MG63 (cell line): Measurements from ENCODE around the gene METAP2. TPM values are rescaled to one million over a fixed set of nuclear protein-coding genes. Genes with fewer than 3 reads are reported as not detected.
A peak's percentile ranks its signal among the peaks of the same experiment; 100 is the strongest.
"Not testable (repeated sequence)": the region's sequence is repeated elsewhere in the genome, so short reads cannot be mapped to it uniquely, and the experiment has no call there.

ENCODE experiments used
- DNase-seq: peaks from one replicate; pipeline ENCODE4 v3.0.0-alpha.2; 2020
- H3K27me3 ChIP-seq: fragments of 250-450 bp; sonication (Bioruptor Pico); 2 replicates; pipeline ENCODE4 v1.5.1; 2020; ENCODE audit warnings: mild to moderate bottlenecking, moderate library complexity
- H3K36me3 ChIP-seq: fragments of 250-450 bp; sonication (Bioruptor Pico); 2 replicates; pipeline ENCODE4 v1.5.1; 2020; ENCODE audit warnings: mild to moderate bottlenecking, moderate library complexity
- H3K4me3 ChIP-seq: fragments of 250-450 bp; sonication (Bioruptor Pico); 2 replicates; pipeline ENCODE4 v1.5.1; 2020; ENCODE audit warnings: mild to moderate bottlenecking, moderate library complexity
- H3K9me3 ChIP-seq: fragments of 250-450 bp; sonication (Bioruptor Pico); 2 replicates; pipeline ENCODE4 v1.5.1; 2020; ENCODE audit warnings: mild to moderate bottlenecking, moderate library complexity
- total RNA-seq: library from RNA; depleted of rRNA; stranded (reverse); fragments of >200 nt; shearing (Covaris generic); gene quantifications from 2 replicates; pipeline ENCODE4 v1.2.3, GENCODE V29; 2014; ENCODE audit warnings: low replicate concordance

The METAP2 gene
- total RNA-seq, 1 experiment from 2014 or later, result 80.8 TPM

DNA sequence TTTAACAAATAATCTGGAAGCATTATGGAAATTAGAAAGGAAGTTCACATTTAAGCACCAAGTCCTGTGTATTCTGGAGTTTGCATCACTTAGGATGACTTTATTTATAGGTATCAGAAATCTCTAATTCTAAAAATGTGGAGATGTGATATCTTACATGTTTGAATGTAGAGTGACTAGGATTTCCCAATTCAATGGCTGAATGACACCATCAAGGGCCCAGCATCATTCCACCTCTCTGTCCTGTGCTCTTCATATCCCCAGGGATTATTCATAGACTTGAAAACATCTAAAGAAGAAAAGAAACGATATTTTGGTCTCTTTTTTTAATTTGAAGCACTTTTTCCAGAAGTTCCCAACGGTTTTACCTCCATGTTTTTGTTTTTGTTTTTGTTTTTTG lies 15.2 kb upstream of the METAP2 start:
- peaks cover 8% of the 10 kb centered on the region; the same call in 1 of the 2 replicates for H3K9me3 ChIP-seq
- DNase-seq, result no peak
- H3K36me3 ChIP-seq, result no peaks in the 10 kb centered on the region
- no peak overlapping the region for H3K4me3 ChIP-seq
- no peaks in the 10 kb centered on the region for H3K27me3 ChIP-seq

DNA sequence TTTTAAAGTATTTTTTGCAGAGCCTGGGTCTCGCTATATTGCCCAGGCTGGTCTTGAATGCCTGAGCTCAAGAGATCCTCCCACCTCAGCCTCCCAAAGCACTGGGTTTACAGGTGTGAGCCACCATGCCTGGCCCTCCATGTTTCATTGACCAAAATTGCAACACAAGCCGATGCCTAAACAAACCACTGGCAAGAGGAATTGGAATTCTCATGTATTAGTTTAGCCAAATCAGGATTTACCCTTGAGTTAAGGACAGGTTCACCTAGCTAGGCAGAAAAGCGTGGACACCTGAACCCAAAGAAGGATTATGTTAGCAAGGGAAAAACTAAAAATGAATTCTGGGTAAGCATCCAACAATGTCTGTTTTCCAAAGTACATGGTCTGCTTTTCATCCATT lies 14.6 kb upstream of the METAP2 start:
- Histone ChIP-seq H3K36me3 (no peaks in the 10 kb centered on the region), H3K4me3 (no peak overlapping the region)
- no peak for DNase-seq

DNA sequence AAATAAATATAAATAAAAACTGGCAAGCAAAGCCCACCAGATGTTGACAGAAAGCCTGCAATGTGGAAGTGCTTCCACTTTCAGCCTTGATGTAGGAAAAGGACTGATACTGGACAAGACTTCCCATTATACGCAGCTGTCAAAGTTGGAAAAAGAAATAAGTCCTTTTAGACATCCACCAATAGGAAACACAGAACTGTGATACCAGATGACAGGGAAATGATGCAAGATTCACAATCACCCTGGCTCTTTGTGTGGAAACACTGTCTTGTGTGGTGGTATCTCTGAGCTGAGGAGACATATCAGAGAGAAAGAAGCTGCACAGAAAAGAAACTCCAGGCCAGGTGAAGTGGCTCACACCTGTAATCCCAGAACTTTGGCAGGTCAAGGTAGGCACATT lies 13.8 kb upstream of the METAP2 start:
- peaks cover 8% of the 10 kb centered on the region; the same call in 1 of the 2 replicates for H3K9me3 ChIP-seq
- no peak for DNase-seq
- H3K27me3 ChIP-seq, result no peaks in the 10 kb centered on the region
- no peaks in the 10 kb centered on the region for H3K36me3 ChIP-seq
- no peak overlapping the region for H3K4me3 ChIP-seq

More for the DNA sequence above, 14.6 kb upstream of the METAP2 start:
- peaks cover 8% of the 10 kb centered on the region; the same call in 1 of the 2 replicates for H3K9me3 ChIP-seq
- no peaks in the 10 kb centered on the region for H3K27me3 ChIP-seq

DNA sequence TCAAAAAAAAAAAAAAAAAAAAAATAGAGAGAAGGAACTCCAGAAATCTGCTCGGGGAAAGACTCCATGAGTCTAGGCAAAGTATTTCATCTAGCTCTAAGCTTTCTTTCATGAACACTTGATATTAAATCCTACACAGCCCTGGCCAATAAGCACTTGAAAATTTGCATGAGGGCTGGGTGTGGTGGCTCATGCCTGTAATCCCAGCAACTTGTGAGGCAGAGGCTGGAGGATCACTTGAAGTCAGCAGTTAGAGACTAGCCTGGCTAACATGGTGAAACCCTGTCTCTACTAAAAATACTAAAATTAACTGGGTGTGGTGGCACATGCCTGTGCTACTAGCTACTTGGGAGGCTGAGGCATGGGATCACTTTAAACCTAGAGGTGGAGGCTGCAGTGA lies 13.1 kb upstream of the METAP2 start:
- H3K4me3 ChIP-seq, result no peak overlapping the region
- DNase-seq, result no peak
- H3K36me3 ChIP-seq, result no peaks in the 10 kb centered on the region
- H3K9me3 ChIP-seq, result peaks cover 8% of the 10 kb centered on the region; the same call in 1 of the 2 replicates
- H3K27me3 ChIP-seq, result no peaks in the 10 kb centered on the region

DNA sequence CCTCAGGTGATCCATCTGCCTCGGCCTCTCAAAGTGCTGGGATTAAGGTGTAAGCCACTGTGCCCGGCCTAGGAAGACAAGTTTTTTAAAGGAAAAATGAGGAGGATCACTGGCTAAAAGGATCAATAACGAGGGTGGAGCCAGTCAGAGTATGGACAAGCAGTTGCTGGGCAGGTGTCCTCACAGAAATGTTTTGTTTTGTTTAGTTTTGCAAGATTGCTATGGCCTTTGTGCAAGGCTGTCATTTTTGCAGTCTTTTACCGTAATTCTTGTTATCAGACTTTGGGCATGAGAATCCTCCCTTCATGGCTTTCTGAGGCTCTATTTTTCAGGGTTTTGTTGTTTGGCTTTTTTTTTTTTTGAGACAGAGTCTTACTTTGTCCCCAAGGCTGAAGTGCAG lies 11.9 kb upstream of the METAP2 start:
- DNase-seq, result no peak
- no peak overlapping the region for H3K4me3 ChIP-seq
- H3K9me3 ChIP-seq, result peaks cover 8% of the 10 kb centered on the region; the same call in 1 of the 2 replicates
- no peaks in the 10 kb centered on the region for H3K27me3 ChIP-seq
- no peaks in the 10 kb centered on the region for H3K36me3 ChIP-seq

DNA sequence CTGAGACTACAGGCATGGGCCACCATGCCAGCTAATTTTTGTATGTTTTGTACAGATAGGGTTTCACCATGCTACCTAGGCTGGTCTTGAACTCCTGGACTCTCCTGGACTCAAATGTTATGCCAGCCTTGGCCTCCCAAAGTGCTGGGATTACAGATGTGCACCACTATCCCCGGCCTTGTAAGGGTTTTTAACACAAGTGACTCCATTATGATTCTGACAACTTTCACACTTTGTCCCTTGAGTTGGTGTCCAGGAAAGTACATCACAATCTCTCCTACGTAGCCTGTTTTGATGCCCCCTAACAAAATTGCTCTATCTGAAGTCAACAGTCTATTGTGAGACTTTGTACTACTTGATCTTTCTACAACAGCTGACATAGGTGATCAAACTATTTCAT lies 11.4 kb upstream of the METAP2 start:
- no peaks in the 10 kb centered on the region for H3K27me3 ChIP-seq
- H3K4me3 ChIP-seq, result no peak overlapping the region
- peaks cover 4% of the 10 kb centered on the region; the same call in 1 of the 2 replicates for H3K9me3 ChIP-seq
- no peaks in the 10 kb centered on the region for H3K36me3 ChIP-seq
- DNase-seq, result no peak

DNA sequence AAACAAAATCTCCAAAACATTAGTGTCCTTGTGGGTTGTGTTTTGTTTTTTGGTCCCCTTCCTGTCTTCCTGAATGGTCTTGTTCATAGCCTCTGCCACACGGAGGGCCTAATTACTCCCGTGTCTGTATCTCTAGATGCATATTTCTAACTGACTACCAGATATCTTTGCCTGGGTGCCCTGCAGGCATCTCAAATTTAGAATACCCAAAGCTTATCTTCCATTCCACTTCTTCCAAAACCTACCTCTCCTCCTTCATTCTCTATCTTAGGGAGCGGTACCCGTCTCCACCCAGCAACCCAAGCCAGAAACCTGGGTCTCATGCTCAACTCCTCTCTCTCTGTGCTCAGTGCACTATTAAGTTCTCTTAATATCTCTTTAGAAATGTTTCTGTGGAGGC lies 10.9 kb upstream of the METAP2 start:
- no peaks in the 10 kb centered on the region for H3K27me3 ChIP-seq
- H3K4me3 ChIP-seq, result no peak overlapping the region
- H3K9me3 ChIP-seq, result 0 out of 2 replicates have a peak, but pooled peaks cover 1% of the 10 kb centered on the region
- no peak for DNase-seq
- H3K36me3 ChIP-seq, result no peaks in the 10 kb centered on the region

DNA sequence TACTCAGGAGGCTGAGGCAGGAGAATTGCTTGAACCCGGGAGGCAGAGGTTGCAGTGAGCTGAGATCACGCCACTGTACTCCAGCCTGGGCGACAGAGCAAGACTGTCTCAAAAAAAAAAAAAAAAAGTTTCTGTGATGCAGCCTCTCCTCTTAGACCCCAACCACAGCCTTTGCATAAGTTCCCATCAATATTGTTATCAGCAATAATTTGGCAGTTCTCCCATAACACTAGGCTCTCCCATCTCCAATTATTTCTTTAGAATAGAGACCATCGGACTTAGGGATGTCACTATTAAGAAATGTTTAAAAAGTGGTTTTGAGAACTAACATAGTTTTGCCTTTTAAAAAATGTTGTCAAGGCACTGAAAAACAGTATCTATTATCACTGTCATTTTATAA lies 10.2 kb upstream of the METAP2 start:
- H3K4me3 ChIP-seq, H3K27me3 ChIP-seq, DNase-seq, H3K9me3 ChIP-seq, H3K36me3 ChIP-seq: not testable (repeated sequence)

DNA sequence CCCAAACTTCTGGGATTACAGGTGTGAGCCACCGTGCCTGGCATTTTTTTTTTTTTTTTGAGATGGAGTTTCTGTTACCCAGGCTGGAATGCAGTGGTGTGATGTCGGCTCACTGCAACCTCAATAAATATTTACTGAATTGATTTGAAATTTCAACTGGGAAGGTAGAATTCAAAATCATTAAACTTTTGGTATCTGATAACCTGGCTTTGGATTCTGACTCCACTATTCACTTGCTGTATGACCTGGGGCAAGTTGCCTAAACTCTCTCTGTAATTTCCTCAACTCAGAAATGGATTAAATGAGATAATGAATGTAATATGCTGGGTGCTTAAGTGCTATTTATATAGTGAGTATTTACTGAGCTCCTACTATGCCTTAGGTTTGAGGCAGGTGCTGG lies 8.7 kb upstream of the METAP2 start:
- Histone ChIP-seq H3K36me3 (no peaks in the 10 kb centered on the region), H3K9me3 (no peaks in the 10 kb centered on the region), H3K4me3 (no peak overlapping the region), H3K27me3 (no peaks in the 10 kb centered on the region)
- no peak for DNase-seq

DNA sequence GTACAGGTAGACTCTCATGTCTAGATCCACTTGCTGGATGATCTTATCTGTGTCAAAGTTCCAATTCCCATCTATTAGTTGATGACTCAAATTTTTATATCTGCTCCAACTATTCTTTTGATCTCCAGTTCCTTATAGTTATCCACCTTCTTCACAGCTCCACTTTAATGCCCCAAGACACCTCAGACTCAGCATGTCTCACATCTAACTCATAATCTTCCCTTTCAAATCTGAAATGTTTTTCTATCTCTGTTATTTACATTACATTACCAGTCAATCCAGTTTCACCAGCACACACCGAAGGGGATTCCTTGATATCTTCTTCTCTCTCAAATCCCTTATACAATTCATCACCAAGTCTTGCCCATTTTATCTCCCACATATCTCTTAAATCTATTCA lies 3.7 kb upstream of the METAP2 start:
- Histone ChIP-seq H3K9me3 (no peaks in the 10 kb centered on the region), H3K4me3 (no peak overlapping the region), H3K27me3 (no peaks in the 10 kb centered on the region), H3K36me3 (peaks cover 1% of the 10 kb centered on the region)
- DNase-seq, result no peak

DNA sequence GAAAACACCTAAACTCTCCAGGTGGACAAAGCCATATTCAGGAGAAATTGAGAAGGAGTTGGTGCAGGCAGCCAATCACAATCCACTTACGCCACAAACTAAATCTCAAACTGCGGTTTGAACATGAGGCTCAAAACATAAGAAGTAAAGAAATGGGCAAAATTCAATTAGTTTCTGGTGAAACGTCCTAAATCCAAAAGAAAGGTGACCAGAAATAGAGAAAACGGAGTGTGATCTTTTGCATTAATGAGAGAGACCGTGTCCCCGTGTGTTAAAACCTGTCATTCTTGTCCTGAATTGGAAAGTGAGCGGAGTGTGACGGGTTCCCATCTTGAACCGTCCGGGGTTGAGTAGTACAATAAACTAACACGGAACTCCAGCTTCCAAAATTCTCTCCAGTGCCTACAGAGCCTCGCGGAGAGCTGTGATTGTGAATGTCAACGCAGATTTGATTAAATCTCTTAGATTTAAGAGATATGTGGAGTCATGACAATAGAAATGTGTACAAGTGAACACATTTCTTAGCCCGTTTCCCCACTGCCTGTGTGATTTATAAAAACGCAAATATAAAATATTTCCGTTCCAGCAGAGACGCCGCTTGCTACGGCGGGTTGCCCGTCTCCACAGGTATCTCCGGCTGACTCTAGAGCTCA lies 595 bp upstream of the METAP2 start:
- no peaks in the 10 kb centered on the region for H3K27me3 ChIP-seq
- peaks cover 32% of the 10 kb centered on the region for H3K36me3 ChIP-seq
- peak overlapping the region; percentile 96 for H3K4me3 ChIP-seq
- peak; percentile 22 for DNase-seq
- no peaks in the 10 kb centered on the region for H3K9me3 ChIP-seq

DNA sequence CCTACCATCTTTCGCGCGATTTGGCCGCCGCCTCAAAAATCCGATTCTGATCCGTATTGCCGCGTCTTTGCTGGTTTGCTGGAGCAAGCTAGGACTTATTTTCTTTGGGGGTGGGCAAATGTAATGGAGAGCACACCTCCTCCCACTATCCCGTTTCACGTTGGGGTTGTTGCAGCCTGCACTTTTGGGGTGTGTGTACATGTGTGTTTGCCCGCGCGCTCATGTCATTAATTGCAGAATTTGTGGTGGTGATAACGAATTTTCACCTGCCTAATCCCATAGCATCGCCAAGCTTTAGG lies 657 bp downstream of the METAP2 start:
- H3K27me3 ChIP-seq, result no peaks in the 10 kb centered on the region
- H3K4me3 ChIP-seq, result peak overlapping the region; percentile 96
- DNase-seq, result peak; percentile 9
- peaks cover 41% of the 10 kb centered on the region for H3K36me3 ChIP-seq
- no peaks in the 10 kb centered on the region for H3K9me3 ChIP-seq

DNA sequence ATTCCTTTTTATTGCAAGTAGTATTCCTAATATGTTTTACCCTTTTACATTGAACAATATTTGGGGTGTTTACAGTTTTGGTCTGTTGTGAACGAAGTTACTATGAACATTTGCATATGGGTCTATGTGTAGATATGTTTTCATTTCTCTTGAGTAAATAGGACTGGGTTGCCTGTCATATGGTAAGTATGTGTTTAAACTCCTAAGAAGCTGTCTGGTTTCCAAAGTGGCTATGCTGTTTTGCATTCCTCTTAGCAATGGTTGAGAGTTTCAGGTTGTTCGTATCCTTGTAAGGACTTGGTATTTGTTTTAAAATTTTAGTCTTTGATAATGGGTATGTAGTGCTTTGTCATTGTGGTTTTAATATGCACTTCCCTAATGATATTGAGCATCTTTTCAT lies 6.3 kb downstream of the METAP2 start:
- peaks cover 72% of the 10 kb centered on the region for H3K36me3 ChIP-seq
- DNase-seq, result no peak

DNA sequence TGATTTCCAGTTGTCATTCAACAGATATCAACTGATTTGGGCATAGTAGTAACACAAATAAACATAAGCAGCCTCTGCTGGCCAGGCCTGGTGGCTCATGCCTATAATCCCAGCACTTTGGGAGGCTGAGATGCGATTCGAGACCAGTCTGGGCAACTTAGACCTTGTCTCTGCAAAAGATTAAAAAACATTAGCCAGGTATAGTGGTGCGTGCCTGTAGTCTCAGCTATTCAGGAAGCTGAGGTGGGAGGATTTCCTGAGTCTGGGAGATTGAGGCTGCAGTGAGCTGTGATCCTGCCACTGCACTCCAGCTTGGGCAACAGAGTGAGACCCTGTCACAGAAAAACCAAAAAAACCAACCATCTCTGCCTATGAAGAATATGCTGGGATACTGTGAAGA lies 7.1 kb downstream of the METAP2 start:
- Histone ChIP-seq H3K27me3 (no peaks in the 10 kb centered on the region), H3K9me3 (no peaks in the 10 kb centered on the region), H3K4me3 (no peak overlapping the region), H3K36me3 (peaks cover 70% of the 10 kb centered on the region)
- no peak for DNase-seq

More for the DNA sequence above, 6.3 kb downstream of the METAP2 start:
- H3K9me3 ChIP-seq, result no peaks in the 10 kb centered on the region
- no peak overlapping the region for H3K4me3 ChIP-seq
- H3K27me3 ChIP-seq, result no peaks in the 10 kb centered on the region

DNA sequence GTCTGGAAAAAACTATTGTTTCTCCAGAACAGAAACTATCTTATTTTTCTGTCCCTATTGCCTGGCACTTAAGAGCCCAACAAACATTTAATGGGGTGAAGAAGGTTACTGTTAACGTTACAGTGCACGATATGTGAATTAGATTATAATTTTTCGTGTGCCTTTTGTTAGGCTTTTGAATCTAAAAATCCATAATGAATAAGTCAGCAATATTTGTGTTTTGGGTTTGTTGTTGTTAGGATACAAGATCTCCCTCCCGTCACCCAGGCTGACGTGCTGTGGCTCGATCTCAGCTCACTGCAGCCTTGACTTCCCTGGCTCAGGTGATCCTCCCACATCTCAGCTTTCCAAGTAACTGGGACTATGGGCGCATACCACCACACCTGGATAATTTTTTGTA lies 7.9 kb downstream of the METAP2 start:
- DNase-seq, result no peak
- Histone ChIP-seq H3K27me3 (no peaks in the 10 kb centered on the region), H3K36me3 (peaks cover 69% of the 10 kb centered on the region), H3K9me3 (no peaks in the 10 kb centered on the region), H3K4me3 (no peak overlapping the region)

DNA sequence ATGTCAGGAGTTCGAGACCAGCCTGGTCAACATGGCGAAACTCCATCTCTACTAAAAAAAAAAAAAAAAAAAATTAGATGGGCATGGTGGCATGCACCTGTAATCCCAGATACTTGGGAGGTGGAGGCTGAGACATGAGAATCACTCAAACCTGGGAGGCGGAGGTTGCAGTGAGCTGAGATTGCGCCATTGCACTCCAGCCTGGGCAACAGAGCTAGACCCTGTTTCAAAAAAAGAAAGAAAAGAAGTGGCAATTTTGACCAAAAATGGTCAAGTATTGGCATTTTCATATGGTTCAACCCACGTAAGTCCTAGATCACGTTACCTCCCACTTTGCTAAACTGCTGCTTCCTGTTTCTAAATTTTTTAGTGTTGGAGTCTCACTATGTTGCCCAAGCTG lies 8.6 kb downstream of the METAP2 start:
- not testable (repeated sequence) for DNase-seq, H3K4me3 ChIP-seq, H3K9me3 ChIP-seq, H3K27me3 ChIP-seq
- peaks cover 69% of the 10 kb centered on the region for H3K36me3 ChIP-seq

DNA sequence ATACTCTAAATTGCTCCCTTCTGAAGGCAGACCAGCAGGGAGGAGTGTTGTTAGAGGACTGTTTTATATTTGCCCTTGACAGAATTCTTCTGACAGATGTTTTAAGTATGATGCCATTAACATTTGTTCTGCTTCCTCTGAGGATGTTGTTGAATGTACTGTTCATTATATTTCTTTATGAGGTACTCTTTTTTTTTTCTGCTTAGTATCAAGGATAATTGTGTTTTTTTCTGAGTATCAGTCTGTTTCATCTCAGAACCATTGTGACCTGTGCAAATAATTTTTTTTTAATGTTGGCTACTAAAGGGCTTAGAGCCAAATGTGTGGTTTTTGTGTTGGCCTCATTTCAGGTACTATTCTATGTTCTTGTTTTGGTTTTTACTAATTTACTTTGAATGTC lies 10.6 kb downstream of the METAP2 start:
- Histone ChIP-seq H3K9me3 (no peaks in the 10 kb centered on the region), H3K4me3 (no peak overlapping the region), H3K27me3 (no peaks in the 10 kb centered on the region), H3K36me3 (peaks cover 67% of the 10 kb centered on the region)
- DNase-seq, result no peak

DNA sequence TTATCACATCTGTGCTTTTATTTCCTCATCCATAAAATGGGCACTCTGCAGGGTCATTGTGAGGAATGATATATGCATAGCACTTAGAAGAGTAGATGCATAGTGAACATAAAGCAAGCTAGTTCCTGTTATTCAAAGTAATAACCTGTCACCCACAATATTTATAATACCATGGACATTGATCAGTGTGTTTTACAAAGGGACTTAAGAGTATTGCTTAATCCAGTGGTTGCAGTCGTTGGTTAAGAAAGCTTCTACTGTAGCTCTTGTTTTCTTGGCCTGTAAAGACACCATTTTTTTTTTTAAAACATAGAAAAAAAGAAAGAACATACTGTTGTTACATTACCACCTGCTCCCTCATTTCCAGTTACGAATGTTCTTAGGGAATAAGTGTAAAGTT lies 13.1 kb downstream of the METAP2 start:
- no peaks in the 10 kb centered on the region for H3K27me3 ChIP-seq

DNA sequence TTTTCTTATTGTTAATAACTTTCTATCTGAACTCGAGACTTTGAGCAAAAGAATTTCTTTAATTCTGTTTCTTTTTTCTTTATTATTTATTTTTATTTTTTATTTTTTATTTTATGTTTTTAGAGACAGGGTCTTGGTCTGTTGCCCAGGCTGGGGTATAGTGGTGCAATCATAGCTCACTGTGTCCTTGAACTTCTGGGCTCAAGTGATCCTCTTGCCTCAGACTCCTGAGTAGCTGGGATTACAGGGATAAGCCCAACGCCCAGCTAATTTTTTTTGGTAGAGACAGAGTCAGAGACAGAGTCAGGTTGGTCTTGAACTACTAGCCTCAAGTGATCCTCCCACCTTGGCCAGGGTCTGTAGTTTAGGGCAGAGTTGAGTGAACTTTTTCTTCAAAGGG lies 18.5 kb downstream of the METAP2 start:
- DNase-seq, result no peak
- Histone ChIP-seq H3K9me3 (no peaks in the 10 kb centered on the region), H3K27me3 (no peaks in the 10 kb centered on the region), H3K4me3 (no peak overlapping the region), H3K36me3 (peaks cover 79% of the 10 kb centered on the region)

More for the DNA sequence above, 13.1 kb downstream of the METAP2 start:
- H3K4me3 ChIP-seq, result no peak overlapping the region
- H3K9me3 ChIP-seq, result no peaks in the 10 kb centered on the region
- DNase-seq, result no peak
- H3K36me3 ChIP-seq, result peaks cover 69% of the 10 kb centered on the region
